ENCODE results near the gene FAM50A.
"Not testable (repeated sequence)": the region's sequence is repeated elsewhere in the genome, so short reads cannot be mapped to it uniquely, and the experiment has no call there.

The FAM50A gene

GRCh38 chrX:154443992-154444754, at the start of gene FAM50A:
Gene FAM50A, plus strand, starts transcription at chrX:154444141. Its CDS starts 95 bp downstream, at chrX:154444236.
- DNase-seq (ENCODE audit: low read depth in 2 of 2) = peak; percentile 38 to 46

DNA sequence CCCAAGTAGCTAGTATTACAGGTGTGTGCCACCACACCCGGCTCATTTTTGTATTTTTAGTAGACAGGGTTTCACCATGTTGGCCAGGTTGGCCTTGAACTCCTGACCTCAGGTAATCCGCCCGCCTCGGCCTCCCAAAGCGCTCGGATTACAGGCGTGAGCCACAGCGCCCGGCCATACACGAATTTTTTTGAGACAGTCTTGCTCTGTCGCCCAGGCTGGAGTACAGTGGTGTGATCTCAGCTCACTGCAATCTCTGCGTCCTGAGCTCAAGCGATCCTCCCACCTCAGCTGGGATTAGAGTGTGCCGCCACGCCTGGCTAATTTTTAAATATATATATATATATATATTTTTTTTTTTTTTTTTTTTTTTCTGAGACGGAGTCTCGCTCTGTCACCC, 47.6 kb upstream of the FAM50A start:
- DNase-seq (ENCODE audit: low read depth in 2 of 2) = not testable (repeated sequence)

- peak in 1 of 2 donors; percentile 25 for DNase-seq (ENCODE audit: low read depth in 2 of 2)
These were observed 46.7 kb upstream of the FAM50A start for GRCh38 chrX:154396973-154397887.

GRCh38 chrX:154397888-154398667, 45.9 kb upstream of the FAM50A start, which contains the start of gene RPL10:
Gene RPL10, plus strand, starts transcription at chrX:154398377. Its CDS starts 143 bp downstream, at chrX:154398520.
- DNase-seq (ENCODE audit: low read depth in 2 of 2) = peak; percentile 68 to 78

DNA sequence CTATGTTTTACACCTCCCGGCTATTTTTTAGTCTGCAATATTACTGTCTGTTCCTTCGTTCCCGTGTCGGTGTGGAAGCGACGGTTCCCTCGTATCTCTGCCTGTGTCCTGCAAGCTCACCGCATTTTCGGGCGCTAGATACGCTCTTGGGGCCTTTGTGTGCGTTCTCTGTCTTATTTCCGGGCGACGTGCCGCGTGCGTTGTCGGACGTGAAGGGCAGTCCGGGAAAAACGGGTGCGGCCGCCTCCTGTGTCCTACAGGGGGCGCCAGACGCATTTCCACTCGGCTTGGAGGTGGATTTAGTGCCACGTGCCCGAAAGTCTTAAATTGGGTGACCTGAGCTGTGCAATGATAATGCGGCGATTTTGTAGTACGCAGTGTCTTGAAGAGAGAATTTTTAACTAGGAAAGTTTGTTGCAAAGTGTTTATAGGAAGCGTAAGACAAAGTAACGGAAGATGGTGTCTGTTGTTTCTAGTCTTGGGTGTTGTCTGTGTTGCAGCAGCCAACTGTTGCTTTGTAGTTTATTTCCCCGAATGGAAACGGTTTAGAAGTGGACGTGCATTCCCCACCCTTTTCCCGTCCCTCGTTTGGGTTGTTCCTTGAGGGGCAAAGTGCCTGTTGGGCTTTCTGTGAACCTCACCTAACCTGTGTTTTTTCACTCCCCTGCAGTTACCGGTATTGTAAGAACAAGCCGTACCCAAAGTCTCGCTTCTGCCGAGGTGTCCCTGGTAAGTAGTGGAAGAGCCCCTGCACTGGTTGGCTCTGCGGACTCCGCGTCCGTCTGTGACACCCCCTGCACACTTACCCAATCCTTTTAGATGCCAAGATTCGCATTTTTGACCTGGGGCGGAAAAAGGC, 45.0 kb upstream of the FAM50A start:
- peak; percentile 63 to 69 for DNase-seq (ENCODE audit: low read depth in 2 of 2)

DNA sequence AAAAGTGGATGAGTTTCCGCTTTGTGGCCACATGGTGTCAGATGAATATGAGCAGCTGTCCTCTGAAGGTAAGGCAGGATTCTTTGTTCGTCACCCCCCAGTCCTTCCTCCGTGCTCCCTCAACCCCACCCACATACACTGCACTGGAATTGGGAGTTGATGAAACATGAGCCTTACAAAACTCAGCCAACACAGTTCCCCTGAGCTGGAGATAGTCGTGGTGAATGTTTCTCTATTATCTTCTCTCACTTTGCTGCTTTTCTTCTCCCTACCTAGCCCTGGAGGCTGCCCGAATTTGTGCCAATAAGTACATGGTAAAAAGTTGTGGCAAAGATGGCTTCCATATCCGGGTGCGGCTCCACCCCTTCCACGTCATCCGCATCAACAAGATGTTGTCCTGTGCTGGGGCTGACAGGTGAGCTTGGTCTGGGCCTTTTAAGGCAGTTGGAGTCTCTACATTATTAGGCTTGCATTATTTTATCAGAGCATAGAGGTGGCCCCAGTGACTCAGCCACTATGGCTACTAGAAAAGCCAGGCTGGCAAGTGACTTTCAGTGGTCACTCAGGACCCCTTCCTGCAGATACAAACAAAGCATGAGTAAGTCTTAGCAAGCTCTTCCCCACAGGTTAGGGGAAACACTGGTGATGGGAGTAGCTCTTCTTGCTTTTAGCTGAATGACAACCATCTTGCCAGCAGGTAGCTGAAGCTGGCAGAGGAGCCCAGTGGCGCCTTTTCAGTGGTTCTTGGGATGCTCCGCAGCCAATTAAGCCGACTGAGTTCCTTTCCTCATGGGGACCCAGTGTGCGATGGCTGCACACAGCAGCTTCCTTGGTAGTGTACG, 44.2 kb upstream of the FAM50A start:
- DNase-seq (ENCODE audit: low read depth in 2 of 2) = no peak

DNA sequence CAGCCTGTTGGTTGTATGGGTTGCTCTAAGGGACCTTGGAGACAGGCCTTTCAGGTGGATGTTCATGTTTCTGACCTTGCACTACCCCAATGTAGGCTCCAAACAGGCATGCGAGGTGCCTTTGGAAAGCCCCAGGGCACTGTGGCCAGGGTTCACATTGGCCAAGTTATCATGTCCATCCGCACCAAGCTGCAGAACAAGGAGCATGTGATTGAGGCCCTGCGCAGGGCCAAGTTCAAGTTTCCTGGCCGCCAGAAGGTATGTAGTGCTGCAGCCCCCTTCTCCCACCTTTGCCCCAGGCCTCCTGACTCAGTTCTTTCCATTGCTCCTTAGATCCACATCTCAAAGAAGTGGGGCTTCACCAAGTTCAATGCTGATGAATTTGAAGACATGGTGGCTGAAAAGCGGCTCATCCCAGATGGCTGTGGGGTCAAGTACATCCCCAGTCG, 43.5 kb upstream of the FAM50A start:
- not testable (repeated sequence) for DNase-seq (ENCODE audit: low read depth in 2 of 2)

GRCh38 chrX:154401045-154401799, 42.7 kb upstream of the FAM50A start:
- DNase-seq (ENCODE audit: low read depth in 2 of 2) = no peak

DNA sequence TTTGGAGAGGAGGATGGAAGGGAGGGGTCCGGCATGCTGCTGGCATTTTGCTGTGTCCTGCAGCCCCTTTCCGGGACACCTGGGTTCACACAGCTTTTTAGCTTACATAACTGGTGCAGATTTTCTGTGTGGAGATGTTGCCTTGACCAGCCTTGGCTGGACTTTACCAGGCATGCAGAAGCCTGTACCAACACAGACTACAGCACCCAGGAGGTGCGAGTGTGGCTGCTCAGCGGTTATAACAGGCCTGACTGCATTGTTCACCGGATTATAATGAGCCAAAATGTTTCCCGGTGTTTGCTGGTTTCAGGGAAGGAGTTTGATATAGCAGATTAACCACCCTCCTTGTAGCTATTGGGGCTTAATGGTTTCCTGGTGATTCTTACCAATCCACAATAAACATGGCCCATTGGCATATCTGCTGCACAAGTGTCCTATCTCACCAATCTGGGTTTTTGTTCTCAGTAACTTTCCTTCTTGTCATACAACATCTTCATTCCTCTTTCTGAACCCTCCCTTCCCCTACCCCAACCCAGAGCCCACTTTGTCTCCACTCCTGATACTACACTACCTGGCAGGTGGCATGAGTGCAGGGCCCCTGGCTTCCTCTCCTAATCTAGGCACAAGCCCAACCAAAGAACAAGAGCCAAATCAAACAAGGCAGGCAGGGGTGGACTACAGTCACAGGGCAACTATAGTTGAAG, 41.9 kb upstream of the FAM50A start:
- DNase-seq (ENCODE audit: low read depth in 2 of 2) = no peak

DNA sequence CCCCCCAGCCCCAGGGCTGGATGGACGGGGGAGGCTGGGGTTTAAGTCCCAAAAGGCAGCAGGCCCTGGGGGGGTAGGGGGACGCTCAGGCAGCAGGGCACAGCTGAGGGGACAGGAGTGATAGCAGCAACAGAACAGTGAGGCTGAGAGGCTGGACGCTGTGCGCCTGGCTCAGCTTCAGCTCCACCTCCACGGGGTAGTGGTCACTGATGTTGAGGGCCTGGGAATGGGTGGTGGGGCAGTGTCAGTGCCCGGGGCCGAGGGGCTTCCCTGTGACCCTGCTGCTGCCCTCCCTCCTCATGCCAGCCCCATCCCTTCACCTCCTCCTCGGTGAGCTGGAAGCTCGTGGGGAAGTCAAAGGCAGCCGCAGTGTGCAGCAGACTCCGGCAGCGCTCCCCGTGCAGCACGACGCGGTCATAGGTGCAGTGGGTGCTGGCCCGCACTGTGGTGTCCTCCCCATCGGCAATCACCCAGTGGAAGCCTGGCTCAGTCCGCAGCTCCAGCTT, 41.3 kb upstream of the FAM50A start:
- DNase-seq (ENCODE audit: low read depth in 2 of 2) = no peak

- no peak for DNase-seq (ENCODE audit: low read depth in 2 of 2)
These were observed 40.7 kb upstream of the FAM50A start for GRCh38 chrX:154403192-154403591.

GRCh38 chrX:154403858-154404257, 40.1 kb upstream of the FAM50A start:
- DNase-seq (ENCODE audit: low read depth in 2 of 2) = no peak

DNA sequence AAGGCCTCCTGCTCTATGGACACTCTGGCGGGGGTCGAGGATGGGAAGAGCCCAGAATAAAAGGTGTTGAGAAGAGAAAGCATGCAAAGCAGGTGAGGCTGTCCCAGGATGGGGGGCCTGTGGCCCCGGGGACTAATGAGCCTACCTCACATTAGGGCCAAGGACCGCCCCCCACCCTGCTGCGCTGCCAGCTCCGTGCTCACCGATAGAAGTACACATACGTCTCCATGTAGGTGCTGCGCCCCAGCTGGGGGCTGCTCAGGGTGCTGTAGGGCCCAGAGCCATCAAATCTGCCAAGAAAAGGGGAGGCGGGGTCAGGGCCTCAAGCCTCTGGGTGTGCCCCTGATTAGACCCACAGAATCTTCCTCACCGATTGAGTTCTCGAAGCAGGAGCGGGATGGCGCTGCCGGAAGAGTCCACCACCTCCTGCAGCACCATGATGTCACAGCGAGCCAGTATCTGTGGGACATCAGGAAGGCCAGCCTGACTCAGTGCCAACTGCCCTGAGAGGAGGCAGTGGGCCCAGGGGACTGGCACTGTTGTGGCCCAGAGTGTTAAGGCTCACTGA, 39.2 kb upstream of the FAM50A start:
- no peak for DNase-seq (ENCODE audit: low read depth in 2 of 2)

GRCh38 chrX:154408659-154409221, 35.2 kb upstream of the FAM50A start:
- no peak for DNase-seq (ENCODE audit: low read depth in 2 of 2)

DNA sequence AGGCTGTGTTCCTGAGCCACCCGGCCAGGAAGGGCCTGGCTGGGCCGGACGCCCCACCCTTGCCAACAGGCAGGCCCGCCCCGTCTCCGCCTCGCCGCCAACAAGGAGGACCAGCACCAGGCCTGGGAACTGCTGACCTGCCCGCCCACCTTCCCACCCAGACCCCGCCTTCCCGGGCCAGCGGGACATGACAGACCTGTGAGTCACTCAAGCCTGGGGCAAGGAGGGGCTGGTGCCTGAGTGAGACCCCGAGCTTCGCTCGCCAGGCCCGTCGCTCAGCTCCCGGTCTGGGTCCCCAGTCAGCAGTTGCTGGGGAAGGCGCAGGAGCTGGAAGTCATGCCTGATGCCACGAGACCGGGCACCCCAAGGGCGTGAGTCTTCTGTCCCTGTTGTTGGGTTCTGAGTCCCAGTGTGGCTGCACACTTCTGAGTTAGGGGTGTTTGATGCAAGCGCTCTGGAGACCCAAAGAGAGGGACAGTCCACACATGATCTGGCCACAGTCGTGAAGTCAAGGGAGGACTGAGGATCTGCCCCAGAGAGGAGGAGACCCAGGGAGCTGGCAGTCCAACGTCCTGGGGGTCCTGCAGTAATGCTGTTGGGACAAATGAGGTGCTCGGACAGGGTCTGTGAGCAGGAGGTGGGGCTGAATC, 34.6 kb upstream of the FAM50A start, which contains the start of gene DNASE1L1:
Gene DNASE1L1, minus strand, starts transcription at position 33 of the 650 bp plus-strand sequence. CDS start 3,686 bp downstream, outside the sequence.
- DNase-seq (ENCODE audit: low read depth in 2 of 2) = no peak

DNA sequence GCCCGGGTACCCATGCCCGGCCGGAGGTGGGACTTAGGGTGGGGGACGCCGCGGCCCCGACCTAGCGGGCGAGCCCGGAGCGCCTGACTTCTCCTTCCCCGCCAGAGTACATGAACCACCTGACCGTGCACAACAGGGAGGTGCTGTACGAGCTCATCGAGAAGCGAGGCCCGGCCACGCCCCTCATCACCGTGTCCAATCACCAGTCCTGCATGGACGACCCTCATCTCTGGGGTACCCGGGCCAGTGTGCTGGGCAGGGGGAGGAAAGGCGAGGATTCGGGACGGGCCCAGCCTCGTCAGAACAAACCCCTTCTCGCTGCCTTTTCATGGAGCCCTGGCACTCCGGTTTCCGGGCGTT, 32.0 kb upstream of the FAM50A start:
- DNase-seq (ENCODE audit: low read depth in 2 of 2) = peak in 1 of 2 donors; percentile 30

DNA sequence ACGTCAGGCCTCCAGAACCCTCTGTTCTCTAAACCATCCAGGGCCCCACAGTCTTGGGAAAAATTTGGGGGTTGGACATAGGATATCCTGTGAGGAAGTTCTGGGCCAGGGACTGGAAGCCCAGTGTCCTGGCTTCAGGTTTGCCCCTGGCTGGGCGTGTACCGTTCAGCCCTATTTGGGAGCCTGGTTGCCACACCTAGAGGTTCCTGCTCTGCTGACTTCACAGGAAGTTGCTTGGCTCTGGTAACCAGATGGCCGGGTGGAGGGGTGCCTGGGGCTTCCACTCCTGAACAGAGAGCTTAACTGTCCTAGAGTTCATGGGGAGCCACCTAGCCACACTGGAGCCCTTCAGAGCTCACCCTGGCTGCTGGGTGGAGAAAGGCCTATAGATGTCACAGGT, 31.5 kb upstream of the FAM50A start:
- DNase-seq (ENCODE audit: low read depth in 2 of 2) = no peak
